ENCODE measurements around the gene DAB2.

DAB2 gene

DNA sequence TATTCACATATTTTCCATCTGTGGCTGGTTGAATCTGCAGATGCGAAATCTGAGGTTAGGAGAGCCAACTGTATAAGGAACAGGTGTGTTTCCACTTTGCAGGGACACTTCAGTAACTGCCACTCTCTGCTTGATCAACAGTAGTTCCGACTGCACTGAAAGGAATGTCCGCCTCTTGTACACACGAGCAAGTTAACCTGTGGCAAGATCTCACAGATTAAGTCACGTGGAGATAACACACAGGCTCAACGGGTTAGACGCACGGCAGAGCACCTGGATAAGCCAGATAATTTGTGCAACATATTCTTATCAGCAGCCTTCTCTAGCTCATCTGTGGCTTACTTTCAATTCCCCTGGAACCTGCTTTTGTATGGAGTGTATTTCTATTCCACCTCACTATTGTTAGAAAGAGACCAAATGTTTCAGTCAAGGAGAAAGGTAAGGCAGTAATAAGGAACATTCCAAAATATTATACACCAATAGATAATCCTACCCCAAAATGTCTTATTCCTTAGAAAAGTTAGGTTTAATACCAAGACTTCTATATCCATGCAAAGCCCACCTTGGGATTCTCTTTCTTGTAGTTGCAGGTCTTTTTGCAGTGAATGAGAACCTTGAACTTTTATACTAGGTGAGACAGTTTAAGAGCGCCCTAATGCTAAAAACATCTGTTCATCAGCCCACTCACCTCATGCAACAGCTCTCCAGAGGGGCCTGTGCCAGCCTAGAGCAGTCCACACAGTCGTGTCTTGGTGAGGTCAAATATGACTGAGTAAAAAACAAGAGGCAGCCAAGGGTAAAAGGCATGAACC lies 54.0 kb downstream of the DAB2 start:
- POLR2A ChIA-PET = no interaction called here

DNA sequence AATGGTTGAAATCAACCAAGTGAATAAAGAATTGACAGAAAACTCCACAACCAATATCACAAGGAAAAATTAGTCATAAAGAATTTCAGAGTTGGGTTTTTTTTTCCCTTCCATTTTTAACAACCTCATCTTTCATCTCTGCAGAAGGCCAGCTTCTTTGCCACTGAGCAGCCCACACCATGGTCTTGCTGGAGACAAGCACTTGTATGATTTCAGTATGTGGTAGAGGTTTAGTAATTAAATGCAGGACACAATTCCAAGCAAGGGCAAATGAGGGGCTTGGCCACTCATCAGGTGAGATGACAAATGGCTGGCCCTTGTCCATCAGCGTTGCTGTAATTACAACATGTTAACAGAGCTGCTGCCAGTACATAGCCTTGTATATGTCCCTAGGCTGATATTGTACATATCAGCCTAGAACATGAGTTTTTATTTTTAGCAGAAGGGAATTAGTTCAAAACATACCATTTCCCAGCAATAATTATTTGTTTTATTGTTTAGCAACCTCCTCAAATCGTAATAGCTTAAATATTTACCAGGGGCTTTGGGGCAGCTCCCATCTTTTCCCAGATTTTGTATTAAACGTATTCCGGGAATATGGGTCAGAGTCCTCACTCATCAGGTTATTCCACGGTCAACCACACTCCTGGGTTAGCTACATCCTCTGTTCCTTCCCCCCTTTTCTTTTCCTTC lies 55.5 kb downstream of the DAB2 start:
- ChIA-PET POLR2A (interaction anchor here (0.5 to 1.1 kb wide), 3 partner anchors 56 to 1454 kb away, joined by 3 to 8 read pairs (median 4); partner anchors contain the start of gene DAB2), CTCF (interaction anchor here (0.6 to 1.2 kb wide), 6 partner anchors 56 to 1097 kb away, joined by 3 to 6 read pairs (median 4); no protein-coding TSS in a partner anchor)
- H3K9me3 ChIP-seq (ENCODE audit: control insufficient read depth, insufficient read depth, low read depth, low read length) = no peaks in the 10 kb centered on the region
- no peak overlapping the region for H3K27ac ChIP-seq (ENCODE audit: extremely low read depth, low read depth, low read length)
- H3K36me3 ChIP-seq (ENCODE audit: control insufficient read depth in 2 of 2, insufficient read depth in 1 of 2, low read length in 2 of 2) = peaks cover 0 to 8% of the 10 kb centered on the region in 2 experiments; a peak in 2 of 3 replicates
- no peak overlapping the region for H3K4me3 ChIP-seq (ENCODE audit: low read depth, low read length)
- TF ChIP-seq ZNF561 (tag by site-specific recombination; IDR thresholded peaks at IDR 0.05; ENCODE audit: borderline replicate concordance) (no peak), ZNF350 (tag by site-specific recombination; IDR thresholded peaks at IDR 0.05) (no peak), ZNF670 (tag by site-specific recombination; IDR thresholded peaks at IDR 0.05; ENCODE audit: low read depth) (no peak), ZBTB7A (tag by site-specific recombination; IDR thresholded peaks at IDR 0.05; ENCODE audit: low read depth) (no peak), GLIS1 (tag by site-specific recombination; IDR thresholded peaks at IDR 0.05) (no peak), ZNF521 (tag by site-specific recombination; IDR thresholded peaks at IDR 0.05) (no peak), TCF7L2 (IDR thresholded peaks at IDR 0.05; ENCODE audit: borderline replicate concordance, low read depth, low read length) (no peak), ZNF426 (tag by site-specific recombination; IDR thresholded peaks at IDR 0.05) (no peak), SP3 (tag by site-specific recombination; IDR thresholded peaks at IDR 0.05) (no peak), MYNN (tag by site-specific recombination; IDR thresholded peaks at IDR 0.05; ENCODE audit: borderline replicate concordance) (no peak), HOXC10 (CRISPR knock-in tag; IDR thresholded peaks at IDR 0.05) (no peak), ZBTB8A (tag by site-specific recombination; IDR thresholded peaks at IDR 0.05) (no peak), SCRT1 (tag by site-specific recombination; IDR thresholded peaks at IDR 0.05; ENCODE audit: borderline replicate concordance) (no peak), SP2 (tag by site-specific recombination; IDR thresholded peaks at IDR 0.05) (no peak), ZNF747 (tag by site-specific recombination; IDR thresholded peaks at IDR 0.05) (no peak)
- TF ChIP-seq, protein P1, sequence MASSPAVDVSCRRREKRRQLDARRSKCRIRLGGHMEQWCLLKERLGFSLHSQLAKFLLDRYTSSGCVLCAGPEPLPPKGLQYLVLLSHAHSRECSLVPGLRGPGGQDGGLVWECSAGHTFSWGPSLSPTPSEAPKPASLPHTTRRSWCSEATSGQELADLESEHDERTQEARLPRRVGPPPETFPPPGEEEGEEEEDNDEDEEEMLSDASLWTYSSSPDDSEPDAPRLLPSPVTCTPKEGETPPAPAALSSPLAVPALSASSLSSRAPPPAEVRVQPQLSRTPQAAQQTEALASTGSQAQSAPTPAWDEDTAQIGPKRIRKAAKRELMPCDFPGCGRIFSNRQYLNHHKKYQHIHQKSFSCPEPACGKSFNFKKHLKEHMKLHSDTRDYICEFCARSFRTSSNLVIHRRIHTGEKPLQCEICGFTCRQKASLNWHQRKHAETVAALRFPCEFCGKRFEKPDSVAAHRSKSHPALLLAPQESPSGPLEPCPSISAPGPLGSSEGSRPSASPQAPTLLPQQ (tag by site-specific recombination; IDR thresholded peaks at IDR 0.05) = no peak
- TF ChIP-seq, protein P2, sequence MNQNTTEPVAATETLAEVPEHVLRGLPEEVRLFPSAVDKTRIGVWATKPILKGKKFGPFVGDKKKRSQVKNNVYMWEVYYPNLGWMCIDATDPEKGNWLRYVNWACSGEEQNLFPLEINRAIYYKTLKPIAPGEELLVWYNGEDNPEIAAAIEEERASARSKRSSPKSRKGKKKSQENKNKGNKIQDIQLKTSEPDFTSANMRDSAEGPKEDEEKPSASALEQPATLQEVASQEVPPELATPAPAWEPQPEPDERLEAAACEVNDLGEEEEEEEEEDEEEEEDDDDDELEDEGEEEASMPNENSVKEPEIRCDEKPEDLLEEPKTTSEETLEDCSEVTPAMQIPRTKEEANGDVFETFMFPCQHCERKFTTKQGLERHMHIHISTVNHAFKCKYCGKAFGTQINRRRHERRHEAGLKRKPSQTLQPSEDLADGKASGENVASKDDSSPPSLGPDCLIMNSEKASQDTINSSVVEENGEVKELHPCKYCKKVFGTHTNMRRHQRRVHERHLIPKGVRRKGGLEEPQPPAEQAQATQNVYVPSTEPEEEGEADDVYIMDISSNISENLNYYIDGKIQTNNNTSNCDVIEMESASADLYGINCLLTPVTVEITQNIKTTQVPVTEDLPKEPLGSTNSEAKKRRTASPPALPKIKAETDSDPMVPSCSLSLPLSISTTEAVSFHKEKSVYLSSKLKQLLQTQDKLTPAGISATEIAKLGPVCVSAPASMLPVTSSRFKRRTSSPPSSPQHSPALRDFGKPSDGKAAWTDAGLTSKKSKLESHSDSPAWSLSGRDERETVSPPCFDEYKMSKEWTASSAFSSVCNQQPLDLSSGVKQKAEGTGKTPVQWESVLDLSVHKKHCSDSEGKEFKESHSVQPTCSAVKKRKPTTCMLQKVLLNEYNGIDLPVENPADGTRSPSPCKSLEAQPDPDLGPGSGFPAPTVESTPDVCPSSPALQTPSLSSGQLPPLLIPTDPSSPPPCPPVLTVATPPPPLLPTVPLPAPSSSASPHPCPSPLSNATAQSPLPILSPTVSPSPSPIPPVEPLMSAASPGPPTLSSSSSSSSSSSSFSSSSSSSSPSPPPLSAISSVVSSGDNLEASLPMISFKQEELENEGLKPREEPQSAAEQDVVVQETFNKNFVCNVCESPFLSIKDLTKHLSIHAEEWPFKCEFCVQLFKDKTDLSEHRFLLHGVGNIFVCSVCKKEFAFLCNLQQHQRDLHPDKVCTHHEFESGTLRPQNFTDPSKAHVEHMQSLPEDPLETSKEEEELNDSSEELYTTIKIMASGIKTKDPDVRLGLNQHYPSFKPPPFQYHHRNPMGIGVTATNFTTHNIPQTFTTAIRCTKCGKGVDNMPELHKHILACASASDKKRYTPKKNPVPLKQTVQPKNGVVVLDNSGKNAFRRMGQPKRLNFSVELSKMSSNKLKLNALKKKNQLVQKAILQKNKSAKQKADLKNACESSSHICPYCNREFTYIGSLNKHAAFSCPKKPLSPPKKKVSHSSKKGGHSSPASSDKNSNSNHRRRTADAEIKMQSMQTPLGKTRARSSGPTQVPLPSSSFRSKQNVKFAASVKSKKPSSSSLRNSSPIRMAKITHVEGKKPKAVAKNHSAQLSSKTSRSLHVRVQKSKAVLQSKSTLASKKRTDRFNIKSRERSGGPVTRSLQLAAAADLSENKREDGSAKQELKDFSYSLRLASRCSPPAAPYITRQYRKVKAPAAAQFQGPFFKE (tag by site-specific recombination; IDR thresholded peaks at IDR 0.05; ENCODE audit: borderline replicate concordance) = no peak
- TF ChIP-seq, protein P3, sequence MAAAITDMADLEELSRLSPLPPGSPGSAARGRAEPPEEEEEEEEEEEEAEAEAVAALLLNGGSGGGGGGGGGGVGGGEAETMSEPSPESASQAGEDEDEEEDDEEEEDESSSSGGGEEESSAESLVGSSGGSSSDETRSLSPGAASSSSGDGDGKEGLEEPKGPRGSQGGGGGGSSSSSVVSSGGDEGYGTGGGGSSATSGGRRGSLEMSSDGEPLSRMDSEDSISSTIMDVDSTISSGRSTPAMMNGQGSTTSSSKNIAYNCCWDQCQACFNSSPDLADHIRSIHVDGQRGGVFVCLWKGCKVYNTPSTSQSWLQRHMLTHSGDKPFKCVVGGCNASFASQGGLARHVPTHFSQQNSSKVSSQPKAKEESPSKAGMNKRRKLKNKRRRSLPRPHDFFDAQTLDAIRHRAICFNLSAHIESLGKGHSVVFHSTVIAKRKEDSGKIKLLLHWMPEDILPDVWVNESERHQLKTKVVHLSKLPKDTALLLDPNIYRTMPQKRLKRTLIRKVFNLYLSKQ (tag by site-specific recombination; IDR thresholded peaks at IDR 0.05; ENCODE audit: borderline replicate concordance) = no peak
- TF ChIP-seq, protein P4, sequence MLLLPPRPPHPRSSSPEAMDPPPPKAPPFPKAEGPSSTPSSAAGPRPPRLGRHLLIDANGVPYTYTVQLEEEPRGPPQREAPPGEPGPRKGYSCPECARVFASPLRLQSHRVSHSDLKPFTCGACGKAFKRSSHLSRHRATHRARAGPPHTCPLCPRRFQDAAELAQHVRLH (tag by site-specific recombination; IDR thresholded peaks at IDR 0.05) = no peak
- H3K4me1 ChIP-seq (ENCODE audit: control insufficient read depth, insufficient read depth, low read length) = no peaks in the 10 kb centered on the region

More for the DNA sequence above, 54.0 kb downstream of the DAB2 start:
- CTCF ChIA-PET = no interaction called here
- no peak for TF ChIP-seq GLI4 (tag by site-specific recombination; IDR thresholded peaks at IDR 0.05)
- H3K9me3 ChIP-seq (ENCODE audit: control insufficient read depth, insufficient read depth, low read depth, low read length) = no peaks in the 10 kb centered on the region
- H3K4me3 ChIP-seq (ENCODE audit: low read depth, low read length) = no peak overlapping the region
- H3K27ac ChIP-seq (ENCODE audit: extremely low read depth, low read depth, low read length) = no peak overlapping the region
- H3K36me3 ChIP-seq (ENCODE audit: control insufficient read depth in 2 of 2, insufficient read depth in 1 of 2, low read length in 2 of 2) = peaks cover 0 to 8% of the 10 kb centered on the region in 2 experiments
- no peaks in the 10 kb centered on the region for H3K4me1 ChIP-seq (ENCODE audit: control insufficient read depth, insufficient read depth, low read length)

Measured in HEK293 (cell line).